PFSK-1 (cell line): ENCODE data around the gene ASTL.

Source experiments
- POLR2AphosphoS5 ChIP-seq: IDR thresholded peaks from 2 replicates; pipeline ENCODE4 v1.6.1; 2012; ENCODE audit warnings: low read depth, mild to moderate bottlenecking, control low read depth, low read length, moderate library complexity
- TAF1 ChIP-seq: IDR thresholded peaks from 2 replicates; pipeline ENCODE4 v1.6.1; 2012; ENCODE audit warnings: low read length, control low read depth, borderline replicate concordance; ENCODE audit not compliant: insufficient read depth

- TF ChIP-seq POLR2AphosphoS5 (no peak), TAF1 (no peak)
Observed at GRCh38 chr2:96092951-96093350, 45.4 kb downstream of the ASTL start.
